GM18870 (cell line): ENCODE results near the gene C3AR1.
"Not testable (repeated sequence)": the region's sequence is repeated elsewhere in the genome, so short reads cannot be mapped to it uniquely, and the experiment has no call there.

ENCODE experiments used
- ATAC-seq: cut with Tn5 transposase; IDR thresholded peaks from one replicate; pipeline ENCODE4 v1.9.1; 2021; ENCODE audit warnings: moderate library complexity; ENCODE audit not compliant: unreplicated experiment

Gene C3AR1

GRCh38 chr12:8031017-8031416, 35.1 kb downstream of the C3AR1 start:
- ATAC-seq: not testable (repeated sequence)

GRCh38 chr12:8030189-8030588, 36.0 kb downstream of the C3AR1 start:
- no peak for ATAC-seq

DNA sequence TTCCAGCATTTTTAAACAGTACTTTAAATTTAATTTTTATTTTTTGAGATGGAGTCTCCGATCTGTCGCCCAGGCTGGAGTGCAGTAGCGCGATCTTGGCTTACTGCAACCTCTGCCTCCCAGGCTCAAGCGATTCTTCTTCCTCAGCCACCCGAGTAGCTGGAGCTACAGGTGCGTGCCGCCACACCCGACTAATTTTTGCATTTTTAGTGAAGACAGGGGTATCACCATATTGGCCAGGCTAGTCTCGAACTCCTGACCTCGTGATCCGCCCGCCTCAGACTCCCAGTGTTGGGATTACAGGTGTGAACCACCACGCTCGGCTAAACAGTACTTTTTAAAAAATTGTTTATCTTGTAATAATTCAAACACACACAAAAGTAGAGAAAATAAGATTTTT, 37.9 kb downstream of the C3AR1 start:
- ATAC-seq: no peak

GRCh38 chr12:8027856-8028255, 38.3 kb downstream of the C3AR1 start:
- ATAC-seq: no peak

DNA sequence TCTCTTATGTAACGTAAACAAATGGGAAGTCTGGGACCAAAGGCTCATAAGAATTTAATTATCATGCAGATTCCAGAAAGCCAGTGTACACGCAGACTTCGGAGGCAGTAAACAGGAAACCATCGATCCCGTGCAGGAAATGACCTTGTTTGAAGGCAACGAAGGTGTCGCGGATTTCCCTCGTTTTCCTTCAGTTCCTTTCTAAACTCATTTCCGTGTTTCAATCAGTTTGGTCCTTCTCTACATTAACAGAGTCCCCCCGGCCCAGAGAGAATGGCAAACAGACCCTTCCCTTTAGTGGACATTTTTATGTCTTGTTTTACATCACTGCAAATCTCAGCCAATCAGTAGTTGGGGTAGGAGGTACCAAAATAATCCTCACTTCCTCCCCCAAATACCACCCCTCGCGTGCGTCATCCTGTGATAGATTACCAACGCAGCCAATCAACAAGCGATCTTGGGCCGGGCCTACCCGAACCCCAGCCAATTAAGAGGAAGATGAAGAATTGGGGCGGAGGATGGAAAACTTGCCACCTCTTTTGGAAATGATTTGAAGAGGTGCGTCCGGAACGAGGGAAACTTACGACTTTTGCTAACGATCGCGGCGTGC, 39.8 kb downstream of the C3AR1 start:
- ATAC-seq: peak; percentile 97

DNA sequence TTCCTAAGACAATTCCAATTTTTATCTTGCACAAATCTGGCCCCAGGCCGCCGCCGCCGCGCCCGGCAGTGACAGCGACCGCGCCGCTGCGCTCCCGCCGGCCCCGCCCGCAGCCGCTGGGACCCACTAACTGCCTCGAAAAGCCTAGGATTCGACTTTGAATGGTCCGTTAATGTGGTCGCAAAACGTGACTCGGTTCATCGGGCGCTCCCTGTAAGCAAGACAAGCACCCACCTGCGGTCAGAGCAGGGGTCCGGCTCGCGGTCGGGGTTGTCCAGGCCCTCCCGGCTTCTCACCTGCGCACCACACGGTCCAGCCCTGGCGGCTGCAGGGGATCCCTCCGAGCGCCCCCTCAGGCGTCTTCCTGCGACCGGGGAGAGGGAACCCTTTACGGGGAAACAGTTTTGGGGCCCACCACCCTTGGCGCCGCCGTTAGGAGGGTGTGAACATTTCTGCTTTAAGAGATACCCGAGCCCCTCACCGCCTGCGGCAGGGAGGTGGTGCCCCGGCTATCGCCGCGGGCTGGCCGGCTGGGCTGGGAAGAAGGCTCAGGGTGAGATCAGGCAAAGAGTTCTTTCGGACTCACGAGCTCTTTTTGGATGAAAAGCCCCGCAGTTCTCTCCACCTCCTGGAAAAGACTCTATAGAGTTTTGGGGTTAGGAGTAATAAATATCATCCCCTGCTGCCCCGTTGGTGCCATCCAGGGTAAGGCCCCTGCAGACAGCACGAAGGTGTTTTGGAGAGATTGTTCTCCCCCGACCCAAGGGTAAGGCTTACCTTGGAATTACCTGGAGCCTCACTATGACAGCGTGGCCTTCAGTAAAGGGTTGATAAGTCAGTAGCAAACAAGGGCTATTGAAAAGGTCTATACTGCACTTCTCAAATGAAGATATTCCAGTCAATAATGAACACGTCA, 47.2 kb downstream of the C3AR1 start:
- no peak for ATAC-seq

DNA sequence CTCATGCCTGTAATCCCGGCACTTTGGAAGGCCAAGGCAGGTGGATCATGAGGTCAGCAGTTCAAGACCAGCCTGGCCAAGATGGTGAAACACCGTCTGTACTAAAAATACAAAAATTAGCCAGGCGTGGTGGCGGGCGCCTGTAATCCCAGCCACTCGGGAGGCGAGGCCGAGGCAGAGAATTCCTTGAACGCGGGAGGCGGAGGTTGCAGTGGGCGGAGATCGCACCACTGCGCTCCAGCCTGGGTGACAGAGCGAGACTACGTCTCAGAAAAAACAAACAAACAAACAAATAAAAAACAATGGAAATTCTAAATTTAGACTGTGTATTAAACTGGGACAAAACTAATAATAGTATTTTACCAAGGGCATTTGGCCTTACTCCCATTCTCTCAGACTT, 47.9 kb downstream of the C3AR1 start:
- not testable (repeated sequence) for ATAC-seq

GRCh38 chr12:8014836-8015235, 51.3 kb downstream of the C3AR1 start:
- no peak for ATAC-seq

- ATAC-seq: no peak
These were observed 53.4 kb downstream of the C3AR1 start for GRCh38 chr12:8012651-8013309.

DNA sequence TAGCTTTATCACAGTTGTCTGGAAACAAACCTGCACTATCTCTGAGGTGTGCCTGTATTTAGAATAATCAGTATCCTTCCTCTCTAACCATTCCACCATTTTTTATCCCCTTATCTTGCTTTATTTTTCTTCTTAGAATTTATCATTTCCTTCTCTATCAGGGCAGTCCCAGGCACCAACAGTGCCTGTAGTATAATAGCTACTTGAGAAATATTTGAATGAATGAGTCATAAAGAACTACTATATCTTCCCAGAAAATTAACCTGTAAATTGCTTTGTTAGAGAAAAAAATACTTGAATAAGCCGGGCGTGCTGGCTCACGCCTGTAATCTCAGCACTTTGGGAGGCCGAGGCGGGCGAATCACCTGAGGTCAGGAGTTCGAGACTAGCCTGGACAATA, 54.8 kb downstream of the C3AR1 start:
- no peak for ATAC-seq
